ENCODE data around the gene FNDC5. TPM values are rescaled to one million over a fixed set of nuclear protein-coding genes. Genes with fewer than 3 reads are reported as not detected.

Gene FNDC5
- total RNA-seq, 1 experiment from 2014 or later = 4.5 TPM

DNA sequence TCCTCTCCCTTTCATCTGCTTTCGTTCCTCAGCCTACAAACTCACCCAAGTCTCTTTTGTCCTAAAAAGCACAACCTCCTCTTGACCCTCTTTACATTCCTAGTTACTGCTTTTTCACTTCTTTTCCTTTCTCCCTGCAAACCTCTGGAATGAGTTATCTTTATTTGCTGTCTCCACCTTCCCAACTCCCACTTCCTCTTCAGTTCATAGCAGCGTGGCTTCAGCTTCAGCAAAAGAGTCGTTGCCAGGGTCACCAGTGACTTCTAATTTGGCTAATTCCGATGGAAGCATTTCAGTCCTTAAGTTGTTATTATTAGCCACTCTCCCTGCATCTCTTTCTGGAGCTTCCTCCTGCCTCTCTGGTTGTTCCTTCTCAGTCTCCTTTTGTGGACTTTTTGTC lies 36.7 kb upstream of the FNDC5 start:
- no peaks in the 10 kb centered on the region; a peak in 1 of 4 replicates for H3K4me1 Mint-ChIP-seq
- Histone ChIP-seq H3K4ac (ENCODE audit: low read depth, low read length) (no peak overlapping the region), H3K27me3 (ENCODE audit: insufficient read depth, low read length) (no peaks in the 10 kb centered on the region; the same call in 1 of the 2 replicates), H2AK5ac (ENCODE audit: insufficient read length, low read length) (no peak overlapping the region), H3K4me1 (ENCODE audit: insufficient read depth, low read length) (no peaks in the 10 kb centered on the region), H3K9me3 (ENCODE audit: control insufficient read depth, low read depth, low read length) (no peaks in the 10 kb centered on the region), H3K56ac (ENCODE audit: insufficient read length, low read depth, low read length) (no peak overlapping the region), H3K9ac (ENCODE audit: extremely low read depth, insufficient read length, low read length) (no peak overlapping the region), H2BK20ac (ENCODE audit: low read depth, low read length, poor library complexity, severe bottlenecking) (no peak overlapping the region), H3K14ac (ENCODE audit: insufficient read depth, low read length) (no peak overlapping the region), H3K18ac (ENCODE audit: insufficient read length, low read depth, low read length) (no peak overlapping the region), H3K23ac (ENCODE audit: insufficient read length, low read depth, low read length) (no peak overlapping the region), H3K4me2 (ENCODE audit: insufficient read depth, insufficient read length, low read length) (no peak overlapping the region), H2BK15ac (ENCODE audit: low read depth, low read length) (no peak overlapping the region), H3T11ph (ENCODE audit: low read length) (no peak overlapping the region), H2BK12ac (ENCODE audit: insufficient read length, low read depth, low read length) (no peak overlapping the region), H4K91ac (ENCODE audit: insufficient read length, low read depth, low read length) (no peak overlapping the region), H2BK5ac (ENCODE audit: insufficient read length, low read length) (no peak overlapping the region), H3K23me2 (ENCODE audit: insufficient read length, low read depth, low read length, poor library complexity, severe bottlenecking) (no peaks in the 10 kb centered on the region), H4K5ac (ENCODE audit: insufficient read length, low read depth, low read length) (no peak overlapping the region), H2BK120ac (ENCODE audit: low read depth, low read length, poor library complexity, severe bottlenecking) (no peak overlapping the region), H2AFZ (ENCODE audit: low read length) (no peak overlapping the region), H4K20me1 (ENCODE audit: control insufficient read depth, insufficient read depth, insufficient read length) (no peaks in the 10 kb centered on the region), H3K79me1 (ENCODE audit: insufficient read depth, low read depth, low read length, poor library complexity, severe bottlenecking) (no peaks in the 10 kb centered on the region), H4K8ac (replicated peaks; ENCODE audit: insufficient read length, low read depth, low read length) (no peak overlapping the region), H3K79me2 (ENCODE audit: insufficient read depth, low read length) (no peaks in the 10 kb centered on the region), H3K27ac (ENCODE audit: insufficient read length, low read depth, low read length) (no peak overlapping the region)
- peaks cover 30% of the 10 kb centered on the region for H3K27me3 Mint-ChIP-seq (ENCODE audit: low read depth)
- TF ChIP-seq, protein P1, sequence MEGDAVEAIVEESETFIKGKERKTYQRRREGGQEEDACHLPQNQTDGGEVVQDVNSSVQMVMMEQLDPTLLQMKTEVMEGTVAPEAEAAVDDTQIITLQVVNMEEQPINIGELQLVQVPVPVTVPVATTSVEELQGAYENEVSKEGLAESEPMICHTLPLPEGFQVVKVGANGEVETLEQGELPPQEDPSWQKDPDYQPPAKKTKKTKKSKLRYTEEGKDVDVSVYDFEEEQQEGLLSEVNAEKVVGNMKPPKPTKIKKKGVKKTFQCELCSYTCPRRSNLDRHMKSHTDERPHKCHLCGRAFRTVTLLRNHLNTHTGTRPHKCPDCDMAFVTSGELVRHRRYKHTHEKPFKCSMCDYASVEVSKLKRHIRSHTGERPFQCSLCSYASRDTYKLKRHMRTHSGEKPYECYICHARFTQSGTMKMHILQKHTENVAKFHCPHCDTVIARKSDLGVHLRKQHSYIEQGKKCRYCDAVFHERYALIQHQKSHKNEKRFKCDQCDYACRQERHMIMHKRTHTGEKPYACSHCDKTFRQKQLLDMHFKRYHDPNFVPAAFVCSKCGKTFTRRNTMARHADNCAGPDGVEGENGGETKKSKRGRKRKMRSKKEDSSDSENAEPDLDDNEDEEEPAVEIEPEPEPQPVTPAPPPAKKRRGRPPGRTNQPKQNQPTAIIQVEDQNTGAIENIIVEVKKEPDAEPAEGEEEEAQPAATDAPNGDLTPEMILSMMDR (conservative IDR thresholded peaks at IDR 0.05) = no peak
- H3K9me3 Mint-ChIP-seq = no peaks in the 10 kb centered on the region; a peak in 1 of 5 replicates
- no peak for DNase-seq
- no peak overlapping the region for H3K27ac Mint-ChIP-seq
- no CpG with 5 or more reads among the region's 4 CpGs for WGBS (ENCODE audit: extremely low coverage, insufficient read length, low lambda C conversion rate)
- H3K4me3 Mint-ChIP-seq = no peak overlapping the region
- no peaks in the 10 kb centered on the region for H3K36me3 Mint-ChIP-seq (ENCODE audit: insufficient read depth in 1 of 3, low read depth in 3 of 3)
